ENCODE data around the gene FURIN. TPM values are rescaled to one million over a fixed set of nuclear protein-coding genes. Genes with fewer than 3 reads are reported as not detected.
A peak's percentile ranks its signal among the peaks of the same experiment; 100 is the strongest.

The FURIN gene
- total and polyA plus RNA-seq, 2 donors (not counting 1 experiment from before 2014, with no cell fraction given) = 19.4 to 27.9 TPM

DNA sequence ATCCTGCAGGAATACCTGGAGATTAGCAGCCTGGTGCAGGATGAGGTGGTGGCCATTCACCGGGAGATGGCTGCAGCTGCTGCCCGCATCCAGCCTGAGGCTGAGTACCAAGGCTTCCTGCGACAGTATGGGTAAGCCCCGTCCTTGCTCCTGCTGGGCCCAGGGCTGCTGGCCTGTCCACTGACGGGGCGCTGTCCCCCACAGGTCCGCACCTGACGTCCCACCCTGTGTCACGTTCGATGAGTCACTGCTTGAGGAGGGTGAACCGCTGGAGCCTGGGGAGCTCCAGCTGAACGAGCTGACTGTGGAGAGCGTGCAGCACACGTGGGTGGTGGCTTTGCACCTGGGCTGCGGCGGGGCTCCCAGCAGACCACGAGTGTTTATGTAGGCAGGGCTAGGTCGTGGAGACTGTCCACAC lies 20.9 kb downstream of the FURIN start:
- no peak overlapping the region for H3K4me3 ChIP-seq (replicated peaks in 1 of 4; ENCODE audit: control extremely low read depth in 1 of 4, insufficient read depth in 1 of 4, low read depth in 3 of 4, low read length in 4 of 4)
- H3K9ac ChIP-seq (ENCODE audit: insufficient read depth, low read length) = no peak overlapping the region
- no peak overlapping the region for H2AFZ ChIP-seq (ENCODE audit: low read length)
- peak in 1 of 2 donors; percentile 11 for DNase-seq (ENCODE audit: low read depth in 2 of 2)
- H4K20me1 ChIP-seq (ENCODE audit: control insufficient read depth, extremely low read depth, insufficient read depth, low read length) = no peaks in the 10 kb centered on the region
- no peak overlapping the region for H3K4me2 ChIP-seq (ENCODE audit: extremely low read depth, insufficient read depth, low read length)
- peaks cover 5% of the 10 kb centered on the region for H3K79me2 ChIP-seq (ENCODE audit: control insufficient read depth, insufficient read depth, low read length)
- TF ChIP-seq EZH2 (IDR thresholded peaks at IDR 0.05; ENCODE audit: low read length, missing control alignments) = no peak
- TF ChIP-seq, protein P1, sequence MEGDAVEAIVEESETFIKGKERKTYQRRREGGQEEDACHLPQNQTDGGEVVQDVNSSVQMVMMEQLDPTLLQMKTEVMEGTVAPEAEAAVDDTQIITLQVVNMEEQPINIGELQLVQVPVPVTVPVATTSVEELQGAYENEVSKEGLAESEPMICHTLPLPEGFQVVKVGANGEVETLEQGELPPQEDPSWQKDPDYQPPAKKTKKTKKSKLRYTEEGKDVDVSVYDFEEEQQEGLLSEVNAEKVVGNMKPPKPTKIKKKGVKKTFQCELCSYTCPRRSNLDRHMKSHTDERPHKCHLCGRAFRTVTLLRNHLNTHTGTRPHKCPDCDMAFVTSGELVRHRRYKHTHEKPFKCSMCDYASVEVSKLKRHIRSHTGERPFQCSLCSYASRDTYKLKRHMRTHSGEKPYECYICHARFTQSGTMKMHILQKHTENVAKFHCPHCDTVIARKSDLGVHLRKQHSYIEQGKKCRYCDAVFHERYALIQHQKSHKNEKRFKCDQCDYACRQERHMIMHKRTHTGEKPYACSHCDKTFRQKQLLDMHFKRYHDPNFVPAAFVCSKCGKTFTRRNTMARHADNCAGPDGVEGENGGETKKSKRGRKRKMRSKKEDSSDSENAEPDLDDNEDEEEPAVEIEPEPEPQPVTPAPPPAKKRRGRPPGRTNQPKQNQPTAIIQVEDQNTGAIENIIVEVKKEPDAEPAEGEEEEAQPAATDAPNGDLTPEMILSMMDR (conservative IDR thresholded peaks at IDR 0.05 in 1 of 2, IDR thresholded peaks at IDR 0.05 in 1 of 2; ENCODE audit: low read depth in 1 of 2, low read length in 2 of 2) = no peak
- no peaks in the 10 kb centered on the region for H3K9me3 ChIP-seq (ENCODE audit: control insufficient read depth, insufficient read depth, low read depth, low read length)
- no peaks in the 10 kb centered on the region for H3K27me3 ChIP-seq (ENCODE audit: control insufficient read depth, insufficient read depth, low read length)
- no peak overlapping the region for H3K27ac ChIP-seq (ENCODE audit: insufficient read depth, low read length)
- peaks cover 11% of the 10 kb centered on the region for H3K4me1 ChIP-seq (ENCODE audit: control insufficient read depth, extremely low read depth, insufficient read depth, low read length)
- peaks cover 19% of the 10 kb centered on the region for H3K36me3 ChIP-seq (ENCODE audit: control insufficient read depth, insufficient read depth, low read length)

DNA sequence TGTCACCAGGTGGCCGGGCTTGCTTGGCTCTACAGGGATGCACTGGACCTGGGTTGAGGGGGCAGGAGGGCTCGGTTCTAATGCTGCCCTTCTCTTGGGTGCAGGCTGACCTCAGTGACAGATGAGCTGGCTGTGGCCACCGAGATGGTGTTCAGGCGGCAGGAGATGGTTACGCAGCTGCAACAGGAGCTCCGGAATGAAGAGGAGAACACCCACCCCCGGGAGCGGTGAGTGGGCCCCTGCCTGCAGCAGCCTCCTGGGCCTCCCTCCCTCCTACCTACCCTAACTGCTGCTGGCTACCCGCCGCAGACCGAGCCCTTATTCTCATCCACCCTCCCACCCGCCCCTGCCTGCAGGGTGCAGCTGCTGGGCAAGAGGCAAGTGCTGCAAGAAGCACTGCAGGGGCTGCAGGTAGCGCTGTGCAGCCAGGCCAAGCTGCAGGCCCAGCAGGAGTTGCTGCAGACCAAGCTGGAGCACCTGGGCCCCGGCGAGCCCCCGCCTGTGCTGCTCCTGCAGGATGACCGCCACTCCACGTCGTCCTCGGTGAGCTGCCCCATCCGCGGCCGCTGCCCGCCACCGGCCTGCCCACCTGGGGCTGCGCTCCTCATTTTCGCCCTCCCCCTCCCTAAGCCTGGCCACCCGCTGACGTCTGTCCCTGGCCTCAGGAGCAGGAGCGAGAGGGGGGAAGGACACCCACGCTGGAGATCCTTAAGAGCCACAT lies 21.5 kb downstream of the FURIN start:
- no peaks in the 10 kb centered on the region for H3K27me3 ChIP-seq (ENCODE audit: control insufficient read depth, insufficient read depth, low read length)
- H3K4me2 ChIP-seq (ENCODE audit: extremely low read depth, insufficient read depth, low read length) = no peak overlapping the region
- no peaks in the 10 kb centered on the region for H4K20me1 ChIP-seq (ENCODE audit: control insufficient read depth, extremely low read depth, insufficient read depth, low read length)
- no peak overlapping the region for H3K9ac ChIP-seq (ENCODE audit: insufficient read depth, low read length)
- no peak for DNase-seq (ENCODE audit: low read depth in 2 of 2)
- H3K4me3 ChIP-seq (replicated peaks in 1 of 4; ENCODE audit: control extremely low read depth in 1 of 4, insufficient read depth in 1 of 4, low read depth in 3 of 4, low read length in 4 of 4) = no peak overlapping the region
- no peaks in the 10 kb centered on the region for H3K9me3 ChIP-seq (ENCODE audit: control insufficient read depth, insufficient read depth, low read depth, low read length)
- TF ChIP-seq EZH2 (IDR thresholded peaks at IDR 0.05; ENCODE audit: low read length, missing control alignments) = no peak
- TF ChIP-seq, protein P1 (conservative IDR thresholded peaks at IDR 0.05 in 1 of 2, IDR thresholded peaks at IDR 0.05 in 1 of 2; ENCODE audit: low read depth in 1 of 2, low read length in 2 of 2) = no peak
- peaks cover 19% of the 10 kb centered on the region for H3K36me3 ChIP-seq (ENCODE audit: control insufficient read depth, insufficient read depth, low read length)
- H3K4me1 ChIP-seq (ENCODE audit: control insufficient read depth, extremely low read depth, insufficient read depth, low read length) = peaks cover 9% of the 10 kb centered on the region
- H3K79me2 ChIP-seq (ENCODE audit: control insufficient read depth, insufficient read depth, low read length) = peaks cover 1% of the 10 kb centered on the region
- H3K27ac ChIP-seq (ENCODE audit: insufficient read depth, low read length) = no peak overlapping the region
- no peak overlapping the region for H2AFZ ChIP-seq (ENCODE audit: low read length)

GRCh38 chr15:90890839-90891238 lies 22.5 kb downstream of the FURIN start:
- Histone ChIP-seq H3K79me2 (ENCODE audit: control insufficient read depth, insufficient read depth, low read length) (no peaks in the 10 kb centered on the region), H3K27me3 (ENCODE audit: control insufficient read depth, insufficient read depth, low read length) (no peaks in the 10 kb centered on the region), H4K20me1 (ENCODE audit: control insufficient read depth, extremely low read depth, insufficient read depth, low read length) (no peaks in the 10 kb centered on the region), H3K27ac (ENCODE audit: insufficient read depth, low read length) (no peak overlapping the region), H3K9ac (ENCODE audit: insufficient read depth, low read length) (no peak overlapping the region), H3K4me1 (ENCODE audit: control insufficient read depth, extremely low read depth, insufficient read depth, low read length) (peaks cover under 1% of the 10 kb centered on the region), H3K36me3 (ENCODE audit: control insufficient read depth, insufficient read depth, low read length) (peaks cover 25% of the 10 kb centered on the region), H2AFZ (ENCODE audit: low read length) (no peak overlapping the region), H3K4me3 (replicated peaks in 1 of 4; ENCODE audit: control extremely low read depth in 1 of 4, insufficient read depth in 1 of 4, low read depth in 3 of 4, low read length in 4 of 4) (no peak overlapping the region), H3K4me2 (ENCODE audit: extremely low read depth, insufficient read depth, low read length) (no peak overlapping the region), H3K9me3 (ENCODE audit: control insufficient read depth, insufficient read depth, low read depth, low read length) (no peaks in the 10 kb centered on the region)
- TF ChIP-seq, protein P1 (conservative IDR thresholded peaks at IDR 0.05 in 1 of 2, IDR thresholded peaks at IDR 0.05 in 1 of 2; ENCODE audit: low read depth in 1 of 2, low read length in 2 of 2) = no peak
- no peak for TF ChIP-seq EZH2 (IDR thresholded peaks at IDR 0.05; ENCODE audit: low read length, missing control alignments)
- no peak for DNase-seq (ENCODE audit: low read depth in 2 of 2)

Data from fibroblast of lung (primary cell).